HUES64 (cell line): ENCODE measurements around the gene ALDOB.

Experiments used
- H3K27ac ChIP-seq: 2 replicates; pipeline ENCODE4 v1.7.0; 2013; ENCODE audit warnings: low read depth, low read length, inconsistent platforms
- H3K27me3 ChIP-seq: 2 replicates; pipeline ENCODE4 v1.6.1; 2013; ENCODE audit warnings: mild to moderate bottlenecking, low read length; ENCODE audit not compliant: insufficient read depth
- H3K36me3 ChIP-seq: 2 replicates; pipeline ENCODE4 v1.6.1; 2013; ENCODE audit warnings: mild to moderate bottlenecking, low read length; ENCODE audit not compliant: insufficient read depth
- H3K4me1 ChIP-seq: 2 replicates; pipeline ENCODE4 v1.6.1; 2013; ENCODE audit warnings: mild to moderate bottlenecking, low read length, moderate library complexity; ENCODE audit not compliant: insufficient read depth
- H3K4me3 ChIP-seq: 2 replicates; pipeline ENCODE4 v1.5.1; 2013; ENCODE audit warnings: mild to moderate bottlenecking, low read length, moderate library complexity
- H3K9ac ChIP-seq: 2 replicates; pipeline ENCODE4 v1.6.1; 2013; ENCODE audit warnings: mild to moderate bottlenecking, low read depth, low read length
- H3K9me3 ChIP-seq: 2 replicates; pipeline ENCODE4 v1.6.1; 2013; ENCODE audit warnings: low read depth, low read length; ENCODE audit not compliant: insufficient read depth
- WGBS: fragments of 150-250, 120-280 bp; methylation state at CpG from one replicate; pipeline ENCODE4 v1.1.7; 2013; ENCODE audit warnings: missing lambda C conversion rate; 5-methylcytosine and 5-hydroxymethylcytosine counted together

Gene ALDOB

DNA sequence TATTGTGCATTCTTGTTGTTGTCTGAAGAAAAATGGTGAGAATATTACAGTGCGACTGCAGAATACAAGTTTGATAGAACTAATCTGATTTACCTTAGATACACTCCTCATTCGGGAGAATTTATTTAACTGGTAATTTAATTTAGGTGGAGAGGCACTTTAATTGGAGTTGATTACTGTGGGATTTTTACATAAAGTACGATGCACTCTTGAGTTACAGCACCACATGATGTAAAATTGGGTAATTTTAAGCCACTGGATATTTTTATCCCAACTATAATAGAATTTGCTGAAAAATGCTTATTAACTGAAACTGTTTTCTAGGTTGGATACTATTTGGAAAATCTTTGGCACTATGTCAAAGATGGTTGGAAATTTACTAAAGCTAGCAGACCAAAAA, 35.4 kb upstream of the ALDOB start:
- no peaks in the 10 kb centered on the region for H3K9me3 ChIP-seq
- no peak overlapping the region for H3K27ac ChIP-seq
- no peaks in the 10 kb centered on the region for H3K27me3 ChIP-seq
- peaks cover 15% of the 10 kb centered on the region for H3K4me1 ChIP-seq
- 95% methylated on average over 3 of the region's 3 CpGs for WGBS
- no peak overlapping the region for H3K4me3 ChIP-seq
- no peak overlapping the region for H3K9ac ChIP-seq
- peaks cover 20% of the 10 kb centered on the region for H3K36me3 ChIP-seq

DNA sequence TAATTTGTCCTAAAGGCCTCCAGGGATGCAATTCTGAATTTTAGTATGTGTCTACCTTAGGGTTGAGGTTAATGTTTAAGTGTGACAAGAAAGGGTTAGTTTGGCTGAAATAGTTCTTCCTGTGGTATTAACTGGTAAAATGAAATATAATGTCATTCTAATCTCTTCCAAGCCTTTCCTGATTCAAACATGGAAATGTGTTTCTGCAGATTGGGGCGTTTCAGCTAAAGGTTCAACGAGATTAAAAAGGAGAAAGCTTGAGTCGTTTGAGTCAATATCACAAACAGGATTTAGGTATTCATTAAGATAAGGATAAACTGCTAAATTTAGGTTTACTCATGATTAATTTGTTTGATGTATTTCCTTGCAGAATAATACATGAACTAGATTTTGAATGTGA, 34.4 kb upstream of the ALDOB start:
- Histone ChIP-seq H3K36me3 (peaks cover 11% of the 10 kb centered on the region), H3K4me1 (peaks cover 17% of the 10 kb centered on the region), H3K27me3 (no peaks in the 10 kb centered on the region), H3K9me3 (no peaks in the 10 kb centered on the region), H3K4me3 (no peak overlapping the region), H3K27ac (no peak overlapping the region), H3K9ac (no peak overlapping the region)
- WGBS = 94% methylated on average over 3 of the region's 3 CpGs

DNA sequence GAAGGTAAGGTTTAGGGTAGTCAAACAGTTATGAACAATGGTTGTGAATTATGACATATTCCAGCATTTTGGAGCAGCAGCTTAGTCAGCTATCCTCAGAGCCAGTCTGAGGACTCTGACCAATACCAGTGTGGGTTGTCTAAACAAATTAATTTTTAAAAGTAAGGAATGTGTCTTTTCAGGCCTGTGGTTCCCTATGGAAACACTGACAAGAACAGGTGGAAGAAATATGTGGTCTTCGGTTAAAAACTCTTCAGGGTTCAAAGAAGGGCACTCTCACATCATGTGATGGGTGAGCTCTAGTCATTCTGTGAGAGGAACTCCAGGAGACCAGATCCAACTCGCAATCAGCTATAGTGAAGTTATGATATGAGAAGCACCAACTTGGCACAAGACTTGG, 33.5 kb upstream of the ALDOB start:
- Histone ChIP-seq H3K9me3 (no peaks in the 10 kb centered on the region), H3K36me3 (peaks cover 6% of the 10 kb centered on the region), H3K27me3 (no peaks in the 10 kb centered on the region), H3K27ac (no peak overlapping the region), H3K4me3 (no peak overlapping the region), H3K4me1 (peaks cover 27% of the 10 kb centered on the region), H3K9ac (no peak overlapping the region)
- WGBS = 93% methylated on average over 2 of the region's 2 CpGs

DNA sequence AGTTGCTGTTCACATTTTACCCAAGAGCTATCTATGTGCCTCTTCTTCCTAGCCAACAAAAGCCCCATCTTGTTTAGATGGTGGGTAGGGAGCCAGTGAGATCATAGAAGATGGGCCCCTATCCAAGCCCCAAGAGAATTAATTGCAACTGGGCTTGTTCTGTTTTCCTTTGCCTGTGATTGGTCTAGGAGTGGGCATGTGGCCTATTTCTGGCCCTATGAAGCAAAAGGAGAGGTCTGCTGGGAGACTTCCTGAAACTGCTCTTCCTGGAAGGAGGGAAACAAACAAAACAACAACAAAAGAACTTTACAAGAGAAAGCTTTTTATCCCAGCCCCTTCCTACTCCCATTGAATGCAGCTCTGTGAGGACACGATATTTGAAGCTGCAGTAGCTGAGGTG, 32.5 kb upstream of the ALDOB start:
- WGBS = 100% methylated on average over 1 of the region's 1 CpG
- Histone ChIP-seq H3K9me3 (no peaks in the 10 kb centered on the region), H3K9ac (no peak overlapping the region), H3K36me3 (no peaks in the 10 kb centered on the region), H3K4me1 (peaks cover 27% of the 10 kb centered on the region), H3K27ac (no peak overlapping the region), H3K27me3 (no peaks in the 10 kb centered on the region), H3K4me3 (no peak overlapping the region)

DNA sequence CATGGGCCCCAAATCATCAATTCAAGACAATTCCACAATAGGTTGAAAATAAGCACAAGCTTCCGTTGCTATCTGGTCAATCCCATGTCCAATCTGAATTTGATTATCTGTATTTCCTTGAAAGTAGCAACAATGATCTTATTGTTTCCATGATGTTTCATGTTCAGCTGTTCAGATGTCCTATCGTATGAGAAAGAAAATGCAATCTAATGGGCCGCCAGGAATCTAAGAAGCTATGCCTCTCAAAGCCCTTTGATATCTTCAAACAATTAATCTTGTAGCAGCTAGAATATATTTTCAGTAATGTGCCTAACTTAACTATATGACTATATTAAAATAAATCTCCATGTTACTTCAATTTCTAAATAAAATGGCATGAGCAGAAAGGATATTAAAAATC, 32.1 kb upstream of the ALDOB start:
- Histone ChIP-seq H3K27ac (no peak overlapping the region), H3K9me3 (no peaks in the 10 kb centered on the region), H3K9ac (no peak overlapping the region), H3K27me3 (no peaks in the 10 kb centered on the region), H3K36me3 (no peaks in the 10 kb centered on the region), H3K4me1 (peaks cover 32% of the 10 kb centered on the region), H3K4me3 (no peak overlapping the region)
- WGBS = 97% methylated on average over 3 of the region's 3 CpGs

DNA sequence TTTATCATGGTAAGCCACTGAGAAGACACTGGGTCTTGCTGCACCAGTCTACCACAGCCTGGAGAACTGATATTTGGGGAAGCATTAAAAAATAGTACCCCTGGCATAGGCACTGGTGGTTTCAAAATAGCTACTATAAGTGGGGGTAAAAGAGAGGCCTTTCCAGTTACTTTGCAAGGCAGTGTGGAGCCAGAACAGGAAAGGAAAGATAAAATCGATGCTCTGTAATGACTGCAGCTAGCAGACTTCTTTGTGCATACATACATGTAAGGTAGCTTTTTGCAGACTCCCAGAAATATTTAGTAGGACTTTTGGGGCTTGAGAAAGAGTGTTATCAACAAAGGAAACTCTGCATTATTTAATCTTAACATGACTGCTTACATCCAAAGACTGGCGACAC, 31.3 kb upstream of the ALDOB start:
- H3K9ac ChIP-seq = no peak overlapping the region
- no peak overlapping the region for H3K4me3 ChIP-seq
- H3K36me3 ChIP-seq = no peaks in the 10 kb centered on the region
- WGBS = 90% methylated on average over 2 of the region's 2 CpGs
- no peaks in the 10 kb centered on the region for H3K9me3 ChIP-seq
- no peaks in the 10 kb centered on the region for H3K27me3 ChIP-seq
- H3K27ac ChIP-seq = no peak overlapping the region
- peaks cover 40% of the 10 kb centered on the region for H3K4me1 ChIP-seq

DNA sequence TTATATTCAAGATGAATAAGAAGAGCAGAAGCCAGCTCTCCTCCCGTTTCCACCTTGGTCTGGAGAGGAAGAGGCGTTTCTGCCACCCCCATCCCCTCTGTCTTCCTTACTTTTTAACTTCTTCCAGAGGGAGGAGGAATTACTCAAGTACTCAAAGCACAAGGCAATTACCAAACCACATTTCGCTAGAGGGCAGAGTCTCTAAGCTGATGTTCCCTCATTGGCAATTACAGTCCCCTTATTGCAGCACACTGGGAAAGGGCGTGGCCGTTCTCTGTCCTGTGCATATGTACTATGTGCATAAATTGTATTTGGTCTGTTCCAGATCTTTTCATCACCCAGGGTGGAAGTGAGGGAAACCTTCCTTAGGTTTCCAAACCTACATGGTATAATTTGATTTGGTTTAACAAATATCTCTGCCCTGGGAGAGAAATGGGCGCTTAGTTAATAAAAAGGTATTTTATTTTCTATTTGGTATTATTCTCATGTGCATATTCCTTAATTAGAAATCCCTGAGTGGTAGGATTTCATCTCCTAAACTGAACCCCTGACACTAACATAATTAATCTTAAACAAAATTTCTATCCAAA, 29.8 kb upstream of the ALDOB start:
- Histone ChIP-seq H3K9me3 (no peaks in the 10 kb centered on the region), H3K36me3 (no peaks in the 10 kb centered on the region), H3K4me3 (no peak overlapping the region), H3K9ac (no peak overlapping the region), H3K4me1 (peaks cover 45% of the 10 kb centered on the region), H3K27me3 (no peaks in the 10 kb centered on the region), H3K27ac (no peak overlapping the region)
- 45% methylated on average over 5 of the region's 6 CpGs for WGBS

DNA sequence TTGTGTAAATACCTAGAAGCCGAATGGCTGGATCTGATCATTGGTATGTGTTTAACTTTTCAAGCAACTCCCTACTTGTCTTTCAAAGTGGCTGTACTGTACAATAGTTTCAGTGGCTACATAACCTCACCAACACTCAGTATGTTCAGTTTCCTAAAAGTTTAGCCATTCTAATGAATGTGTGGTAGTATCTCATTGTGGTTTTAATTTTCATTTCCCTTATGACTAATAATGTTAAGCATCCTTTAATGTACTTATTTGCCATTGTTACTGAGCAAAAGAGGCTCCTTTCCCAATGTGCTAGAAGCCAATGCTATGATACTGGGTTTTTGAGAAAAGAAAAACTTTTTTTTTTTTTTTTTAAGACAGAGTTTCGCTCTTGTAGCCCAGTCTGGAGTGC, 27.8 kb upstream of the ALDOB start:
- peak overlapping the region; percentile 80; the same call in 1 of the 2 replicates for H3K27ac ChIP-seq
- WGBS = 94% methylated on average over 2 of the region's 2 CpGs
- H3K27me3 ChIP-seq = no peaks in the 10 kb centered on the region
- peaks cover 49% of the 10 kb centered on the region for H3K4me1 ChIP-seq
- H3K36me3 ChIP-seq = no peaks in the 10 kb centered on the region
- no peaks in the 10 kb centered on the region for H3K9me3 ChIP-seq
- H3K9ac ChIP-seq = no peak overlapping the region
- no peak overlapping the region for H3K4me3 ChIP-seq

DNA sequence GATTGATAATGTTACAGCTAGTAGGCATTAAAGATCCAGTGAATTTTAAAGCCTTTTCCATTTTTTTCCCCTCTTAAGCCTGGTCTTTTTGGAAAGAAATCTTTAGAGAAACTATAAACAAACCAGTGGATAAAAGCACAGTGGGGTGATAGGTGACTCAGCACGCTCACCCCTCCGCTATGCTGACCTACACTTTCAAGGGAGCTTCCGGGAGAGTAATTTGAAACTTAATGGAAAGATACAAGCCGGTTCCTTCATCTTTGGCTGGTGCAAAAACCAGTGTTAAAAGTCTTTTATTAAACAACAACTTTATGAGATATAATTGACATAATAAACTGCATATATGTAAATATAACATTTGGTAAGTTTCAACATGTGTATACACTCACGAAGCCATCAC, 27.0 kb upstream of the ALDOB start:
- WGBS = 26% methylated on average over 4 of the region's 5 CpGs
- no peaks in the 10 kb centered on the region for H3K9me3 ChIP-seq
- H3K9ac ChIP-seq = peak overlapping the region; percentile 62

DNA sequence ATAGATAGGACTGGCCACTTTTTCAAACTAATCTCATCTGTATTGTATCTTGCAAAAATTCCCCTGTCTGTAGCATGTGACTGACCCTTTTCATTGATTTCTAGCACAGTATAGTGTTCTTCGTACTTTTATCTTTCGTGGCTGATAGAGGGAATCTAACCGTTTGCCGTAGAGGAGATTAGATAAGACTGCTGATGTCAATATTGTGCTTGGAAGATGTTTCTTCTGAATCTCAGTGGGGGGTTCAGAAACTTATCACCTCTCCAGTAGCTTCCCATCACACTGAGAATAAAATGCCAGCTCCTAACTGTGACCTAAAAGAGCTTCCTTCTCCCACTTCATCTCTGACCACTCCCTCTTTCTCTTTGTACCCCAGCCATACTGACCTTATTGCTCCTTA, 25.4 kb upstream of the ALDOB start:
- Histone ChIP-seq H3K27ac (no peak overlapping the region), H3K36me3 (no peaks in the 10 kb centered on the region), H3K27me3 (no peaks in the 10 kb centered on the region), H3K9ac (no peak overlapping the region), H3K4me3 (no peak overlapping the region), H3K4me1 (peaks cover 49% of the 10 kb centered on the region), H3K9me3 (no peaks in the 10 kb centered on the region)
- WGBS = 87% methylated on average over 4 of the region's 4 CpGs

More for the DNA sequence above, 27.0 kb upstream of the ALDOB start:
- Histone ChIP-seq H3K27me3 (no peaks in the 10 kb centered on the region), H3K4me1 (peaks cover 44% of the 10 kb centered on the region), H3K27ac (peak overlapping the region; percentile 80), H3K4me3 (peak overlapping the region; percentile 13; the same call in 1 of the 2 replicates), H3K36me3 (no peaks in the 10 kb centered on the region)

DNA sequence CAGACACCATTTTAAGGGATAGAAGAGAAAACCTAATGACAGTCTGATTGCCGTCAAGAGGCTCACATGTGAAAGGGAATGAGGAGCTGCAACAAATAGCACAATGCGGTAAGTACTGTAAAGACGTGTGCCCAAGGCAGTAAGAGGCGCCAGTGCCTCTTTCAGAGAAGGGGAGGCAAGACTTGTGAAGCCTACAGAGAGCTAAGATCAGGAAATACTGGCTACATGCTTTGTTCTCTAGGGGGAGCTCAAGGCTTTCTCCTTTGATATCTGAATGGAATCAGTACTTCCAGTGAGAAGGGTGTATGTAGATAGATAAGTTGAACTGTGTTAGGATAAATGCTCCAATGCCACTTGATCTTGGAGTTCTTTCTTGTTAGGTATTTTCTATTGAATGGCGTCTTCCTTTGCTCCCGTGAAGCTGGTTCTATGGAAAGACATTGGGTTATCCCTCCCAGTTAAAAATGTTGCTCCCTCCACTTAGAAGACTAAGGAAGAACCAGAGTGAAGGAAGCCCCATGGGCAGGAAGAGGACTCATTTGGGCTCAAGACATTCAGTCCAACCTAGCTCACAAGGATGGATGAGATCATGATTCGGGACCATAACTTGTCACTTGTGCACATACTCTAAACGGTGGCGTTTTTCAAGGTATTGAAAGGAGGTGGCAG, 23.5 kb upstream of the ALDOB start:
- no peaks in the 10 kb centered on the region for H3K27me3 ChIP-seq
- no peak overlapping the region for H3K4me3 ChIP-seq
- WGBS = 46% methylated on average over 9 of the region's 9 CpGs
- H3K4me1 ChIP-seq = peaks cover 38% of the 10 kb centered on the region
- H3K9me3 ChIP-seq = no peaks in the 10 kb centered on the region
- H3K36me3 ChIP-seq = no peaks in the 10 kb centered on the region
- no peak overlapping the region for H3K9ac ChIP-seq
- no peak overlapping the region for H3K27ac ChIP-seq
